ENCODE measurements around the gene OR10G7. TPM values are rescaled to one million over a fixed set of nuclear protein-coding genes. Genes with fewer than 3 reads are reported as not detected.

The OR10G7 gene
- total and polyA plus RNA-seq, 10 of the 15 experiments (the other 5 are each of a cell fraction or from before 2014, with no cell fraction given), result not detected

DNA sequence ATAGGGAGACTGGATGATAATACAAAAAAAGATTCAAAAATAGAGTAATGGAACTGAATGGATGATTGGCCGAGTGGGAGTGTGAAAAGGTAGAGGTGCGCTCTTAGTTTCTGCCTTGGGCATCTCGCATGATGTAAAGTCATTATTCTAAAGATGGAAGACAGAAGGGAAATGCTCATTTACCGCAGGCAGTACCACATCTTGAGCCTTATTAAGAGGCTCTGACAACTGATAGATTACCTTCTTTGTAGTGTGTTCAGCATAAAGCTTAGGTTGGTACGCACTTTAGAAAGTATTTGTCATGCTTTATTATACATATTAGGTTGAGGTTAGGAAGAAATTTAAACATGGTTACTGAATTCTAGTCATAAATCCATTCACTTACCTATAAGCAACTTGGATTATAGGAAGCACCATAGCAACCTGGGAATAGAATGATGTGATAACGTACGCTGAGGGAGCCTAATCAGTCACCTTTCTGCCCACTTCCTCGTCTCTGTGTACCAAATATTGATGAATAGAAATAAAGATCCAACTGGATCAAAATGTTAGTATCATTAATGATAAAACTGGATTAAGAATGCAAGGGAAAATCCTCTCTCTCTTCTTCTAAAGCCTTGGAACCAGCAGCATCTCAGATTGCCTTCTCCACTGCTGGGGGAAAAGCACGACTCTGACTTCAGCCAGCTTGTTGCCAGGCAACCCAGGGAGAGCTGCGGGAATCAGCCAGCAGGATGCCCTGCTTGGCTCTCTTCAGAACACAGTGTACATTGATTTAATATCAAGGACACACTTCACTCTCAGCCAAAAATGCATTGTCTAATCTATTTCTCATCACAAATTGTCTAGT, 45.1 kb upstream of the OR10G7 start:
- FAIRE-seq (no peak), DNase-seq (ENCODE audit: low read depth, low spot score) (no peak), ATAC-seq (no peak)
- Histone ChIP-seq H3K27me3 (replicated peaks in 1 of 2; ENCODE audit: control insufficient read depth in 2 of 2, insufficient read depth in 2 of 2, low read length in 1 of 2) (peaks cover 0 to 2% of the 10 kb centered on the region in 2 experiments; a peak in 1 of 4 replicates), H4K20me1 (ENCODE audit: control insufficient read depth, insufficient read depth) (no peaks in the 10 kb centered on the region), H3K79me2 (ENCODE audit: control insufficient read depth, insufficient read depth, low read length) (no peaks in the 10 kb centered on the region), H3K4me2 (ENCODE audit: control insufficient read depth, insufficient read depth) (no peak overlapping the region), H3K27ac (ENCODE audit: control insufficient read depth, insufficient read depth) (no peak overlapping the region), H3K4me3 (no peak overlapping the region), H3K36me3 (ENCODE audit: control insufficient read depth in 2 of 2, insufficient read depth in 2 of 2, low read length in 1 of 2) (no peaks in the 10 kb centered on the region), H2AFZ (ENCODE audit: control insufficient read depth, low read depth, low read length) (no peak overlapping the region), H3K9me3 (replicated peaks; ENCODE audit: control insufficient read depth, insufficient read depth, low read length) (no peaks in the 10 kb centered on the region), H3K9ac (ENCODE audit: control insufficient read depth, insufficient read depth, low read length) (no peak overlapping the region), H3K4me1 (ENCODE audit: control insufficient read depth, insufficient read depth, low read length) (no peaks in the 10 kb centered on the region)
- TF ChIP-seq RUNX3 (IDR thresholded peaks at IDR 0.05; ENCODE audit: low read length), result no peak
- no peak for TF ChIP-seq CBX3 (IDR thresholded peaks at IDR 0.05; ENCODE audit: borderline replicate concordance, low read depth)
- TF ChIP-seq, protein P1, sequence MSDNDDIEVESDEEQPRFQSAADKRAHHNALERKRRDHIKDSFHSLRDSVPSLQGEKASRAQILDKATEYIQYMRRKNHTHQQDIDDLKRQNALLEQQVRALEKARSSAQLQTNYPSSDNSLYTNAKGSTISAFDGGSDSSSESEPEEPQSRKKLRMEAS (IDR thresholded peaks at IDR 0.05; ENCODE audit: low read depth, low read length), result no peak
- TF ChIP-seq KDM1A (IDR thresholded peaks at IDR 0.05; ENCODE audit: borderline replicate concordance), result no peak
- no peak for TF ChIP-seq CBX5 (IDR thresholded peaks at IDR 0.05; ENCODE audit: low read depth)
- no peak for TF ChIP-seq NRF1 (conservative IDR thresholded peaks at IDR 0.05; ENCODE audit: low read depth, low read length)
- TF ChIP-seq MTA3 (IDR thresholded peaks at IDR 0.05; ENCODE audit: borderline replicate concordance, low read length), result no peak
- TF ChIP-seq, protein P2, sequence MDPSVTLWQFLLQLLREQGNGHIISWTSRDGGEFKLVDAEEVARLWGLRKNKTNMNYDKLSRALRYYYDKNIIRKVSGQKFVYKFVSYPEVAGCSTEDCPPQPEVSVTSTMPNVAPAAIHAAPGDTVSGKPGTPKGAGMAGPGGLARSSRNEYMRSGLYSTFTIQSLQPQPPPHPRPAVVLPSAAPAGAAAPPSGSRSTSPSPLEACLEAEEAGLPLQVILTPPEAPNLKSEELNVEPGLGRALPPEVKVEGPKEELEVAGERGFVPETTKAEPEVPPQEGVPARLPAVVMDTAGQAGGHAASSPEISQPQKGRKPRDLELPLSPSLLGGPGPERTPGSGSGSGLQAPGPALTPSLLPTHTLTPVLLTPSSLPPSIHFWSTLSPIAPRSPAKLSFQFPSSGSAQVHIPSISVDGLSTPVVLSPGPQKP (IDR thresholded peaks at IDR 0.05; ENCODE audit: low read depth, low read length), result no peak
- no peak for TF ChIP-seq LARP7 (IDR thresholded peaks at IDR 0.05)
- TF ChIP-seq, protein P3, sequence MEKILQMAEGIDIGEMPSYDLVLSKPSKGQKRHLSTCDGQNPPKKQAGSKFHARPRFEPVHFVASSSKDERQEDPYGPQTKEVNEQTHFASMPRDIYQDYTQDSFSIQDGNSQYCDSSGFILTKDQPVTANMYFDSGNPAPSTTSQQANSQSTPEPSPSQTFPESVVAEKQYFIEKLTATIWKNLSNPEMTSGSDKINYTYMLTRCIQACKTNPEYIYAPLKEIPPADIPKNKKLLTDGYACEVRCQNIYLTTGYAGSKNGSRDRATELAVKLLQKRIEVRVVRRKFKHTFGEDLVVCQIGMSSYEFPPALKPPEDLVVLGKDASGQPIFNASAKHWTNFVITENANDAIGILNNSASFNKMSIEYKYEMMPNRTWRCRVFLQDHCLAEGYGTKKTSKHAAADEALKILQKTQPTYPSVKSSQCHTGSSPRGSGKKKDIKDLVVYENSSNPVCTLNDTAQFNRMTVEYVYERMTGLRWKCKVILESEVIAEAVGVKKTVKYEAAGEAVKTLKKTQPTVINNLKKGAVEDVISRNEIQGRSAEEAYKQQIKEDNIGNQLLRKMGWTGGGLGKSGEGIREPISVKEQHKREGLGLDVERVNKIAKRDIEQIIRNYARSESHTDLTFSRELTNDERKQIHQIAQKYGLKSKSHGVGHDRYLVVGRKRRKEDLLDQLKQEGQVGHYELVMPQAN (conservative IDR thresholded peaks at IDR 0.05), result no peak
- TF ChIP-seq TCF3 (IDR thresholded peaks at IDR 0.05; ENCODE audit: borderline replicate concordance, insufficient read depth, low read depth, low read length), result no peak
- TF ChIP-seq ZNF274 (IDR thresholded peaks at IDR 0.05; ENCODE audit: insufficient read depth, insufficient read length), result no peak
- TF ChIP-seq EGR1 (IDR thresholded peaks at IDR 0.05; ENCODE audit: borderline replicate concordance in 1 of 2, low read depth in 2 of 2, low read length in 2 of 2), result no peak
- TF ChIP-seq CBFB (IDR thresholded peaks at IDR 0.05; ENCODE audit: low read depth), result no peak
- in situ Hi-C loops (cut with MboI) (no loop called here), intact Hi-C loops (cut with micrococcal nuclease; ENCODE audit: unreplicated experiment) (no loop called here)
- ChIA-PET POLR2A (no interaction called here), RAD21 (ENCODE audit: unreplicated experiment) (no interaction called here), CTCF (no interaction called here), SMC1A (ENCODE audit: uncharacterized antibody, unreplicated experiment) (interaction anchor here (1.1 kb wide), 1 partner anchor 10 kb away, joined by 3 read pairs; no protein-coding TSS in a partner anchor)
- no TSS peak for BruUV-seq (replicated peaks)
- 35% methylated on average over 10 of the region's 10 CpGs for WGBS (ENCODE audit: insufficient coverage, insufficient replicate concordance, low lambda C conversion rate, missing lambda C conversion rate)
